HG03095 (cell line): ENCODE data around the gene PLXND1.

Experiments
- ATAC-seq: cut with Tn5 transposase; IDR thresholded peaks from one replicate; pipeline ENCODE4 v1.9.1; 2021; ENCODE audit warnings: moderate library complexity; ENCODE audit not compliant: unreplicated experiment

Gene PLXND1

GRCh38 chr3:129587566-129588210 lies 18.8 kb downstream of the PLXND1 start:
- no peak for ATAC-seq

GRCh38 chr3:129586746-129587430 lies 19.6 kb downstream of the PLXND1 start:
- ATAC-seq, result no peak

GRCh38 chr3:129585949-129586657 lies 20.4 kb downstream of the PLXND1 start:
- no peak for ATAC-seq

GRCh38 chr3:129584631-129585030 lies 21.8 kb downstream of the PLXND1 start:
- no peak for ATAC-seq

- ATAC-seq, result no peak
Measured at GRCh38 chr3:129583289-129583688, 23.2 kb downstream of the PLXND1 start.

GRCh38 chr3:129582799-129583198 lies 23.7 kb downstream of the PLXND1 start:
- ATAC-seq, result no peak

- ATAC-seq, result no peak
Measured at GRCh38 chr3:129581623-129582022, 24.9 kb downstream of the PLXND1 start.

GRCh38 chr3:129579991-129580390 lies 26.5 kb downstream of the PLXND1 start:
- no peak for ATAC-seq

- no peak for ATAC-seq
Measured at GRCh38 chr3:129577925-129578786, 28.3 kb downstream of the PLXND1 start.

GRCh38 chr3:129577366-129577765 lies 29.1 kb downstream of the PLXND1 start:
- ATAC-seq, result no peak

GRCh38 chr3:129576514-129577352 lies 29.7 kb downstream of the PLXND1 start:
- no peak for ATAC-seq

- ATAC-seq, result no peak
Measured at GRCh38 chr3:129575997-129576384, 30.5 kb downstream of the PLXND1 start.

GRCh38 chr3:129575233-129575996 lies 31.1 kb downstream of the PLXND1 start:
- no peak for ATAC-seq

GRCh38 chr3:129574206-129574605 lies 32.3 kb downstream of the PLXND1 start:
- ATAC-seq, result no peak

- ATAC-seq, result no peak
Measured at GRCh38 chr3:129573493-129573892, 33.0 kb downstream of the PLXND1 start.

- no peak for ATAC-seq
Measured at GRCh38 chr3:129572603-129573002, 33.9 kb downstream of the PLXND1 start.

GRCh38 chr3:129571605-129572547 lies 34.6 kb downstream of the PLXND1 start:
- no peak for ATAC-seq

- ATAC-seq, result no peak
Measured at GRCh38 chr3:129569856-129570255, 36.6 kb downstream of the PLXND1 start.
